ENCODE data around the gene HSPBAP1. TPM values are rescaled to one million over a fixed set of nuclear protein-coding genes. Genes with fewer than 3 reads are reported as not detected.

HSPBAP1 gene
- total RNA-seq, 1 experiment from 2014 or later = 13.1 TPM

DNA sequence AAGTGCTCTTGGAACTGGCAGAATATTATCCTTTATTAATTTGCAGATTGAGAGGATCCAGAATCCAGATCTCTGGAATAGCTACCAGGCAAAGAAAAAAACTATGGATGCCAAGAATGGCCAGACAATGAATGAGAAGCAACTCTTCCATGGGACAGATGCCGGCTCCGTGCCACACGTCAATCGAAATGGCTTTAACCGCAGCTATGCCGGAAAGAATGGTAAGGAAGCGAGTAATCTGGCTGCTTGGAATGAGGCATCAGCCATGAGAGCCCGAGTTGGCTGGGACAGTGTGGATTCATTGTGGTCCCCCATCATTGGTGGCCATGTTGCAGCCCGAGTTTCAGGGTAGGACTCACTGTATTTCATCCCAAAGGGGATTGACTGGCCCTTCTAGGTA is 65.9 kb downstream of the HSPBAP1 start:
- Mint-ChIP-seq H3K27ac (ENCODE audit: unreplicated experiment) (no peak overlapping the region), H3K4me1 (ENCODE audit: low read depth, unreplicated experiment) (peaks cover 7% of the 10 kb centered on the region), H3K36me3 (ENCODE audit: insufficient read depth, unreplicated experiment) (peaks cover 19% of the 10 kb centered on the region), H3K9me3 (ENCODE audit: unreplicated experiment) (peaks cover 10% of the 10 kb centered on the region), H3K4me3 (ENCODE audit: unreplicated experiment) (no peak overlapping the region), H3K27me3 (ENCODE audit: insufficient read depth, unreplicated experiment) (no peaks in the 10 kb centered on the region)
- Histone ChIP-seq H3K36me3 (ENCODE audit: control insufficient read depth, insufficient read depth, low read length) (no peaks in the 10 kb centered on the region; the same call in 1 of the 2 replicates), H3K4me1 (no peaks in the 10 kb centered on the region), H3K27me3 (replicated peaks; ENCODE audit: control insufficient read depth, insufficient read depth, low read length) (no peaks in the 10 kb centered on the region), H3K4me3 (ENCODE audit: low read depth, low read length) (no peak overlapping the region), H3K9me3 (no peaks in the 10 kb centered on the region)
- intact Hi-C loops (cut with micrococcal nuclease; ENCODE audit: unreplicated experiment) = no loop called here
- no TSS peak for BruUV-seq (replicated peaks)
- ChIA-PET CTCF (no interaction called here), POLR2A (no interaction called here)
- TF ChIP-seq, protein P1, sequence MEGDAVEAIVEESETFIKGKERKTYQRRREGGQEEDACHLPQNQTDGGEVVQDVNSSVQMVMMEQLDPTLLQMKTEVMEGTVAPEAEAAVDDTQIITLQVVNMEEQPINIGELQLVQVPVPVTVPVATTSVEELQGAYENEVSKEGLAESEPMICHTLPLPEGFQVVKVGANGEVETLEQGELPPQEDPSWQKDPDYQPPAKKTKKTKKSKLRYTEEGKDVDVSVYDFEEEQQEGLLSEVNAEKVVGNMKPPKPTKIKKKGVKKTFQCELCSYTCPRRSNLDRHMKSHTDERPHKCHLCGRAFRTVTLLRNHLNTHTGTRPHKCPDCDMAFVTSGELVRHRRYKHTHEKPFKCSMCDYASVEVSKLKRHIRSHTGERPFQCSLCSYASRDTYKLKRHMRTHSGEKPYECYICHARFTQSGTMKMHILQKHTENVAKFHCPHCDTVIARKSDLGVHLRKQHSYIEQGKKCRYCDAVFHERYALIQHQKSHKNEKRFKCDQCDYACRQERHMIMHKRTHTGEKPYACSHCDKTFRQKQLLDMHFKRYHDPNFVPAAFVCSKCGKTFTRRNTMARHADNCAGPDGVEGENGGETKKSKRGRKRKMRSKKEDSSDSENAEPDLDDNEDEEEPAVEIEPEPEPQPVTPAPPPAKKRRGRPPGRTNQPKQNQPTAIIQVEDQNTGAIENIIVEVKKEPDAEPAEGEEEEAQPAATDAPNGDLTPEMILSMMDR (IDR thresholded peaks at IDR 0.05; ENCODE audit: insufficient read depth in 1 of 2, low read depth in 1 of 2, low read length in 1 of 2, severe bottlenecking in 1 of 2, unreplicated experiment in 1 of 2) = no peak
- DNase-seq = no peak

DNA sequence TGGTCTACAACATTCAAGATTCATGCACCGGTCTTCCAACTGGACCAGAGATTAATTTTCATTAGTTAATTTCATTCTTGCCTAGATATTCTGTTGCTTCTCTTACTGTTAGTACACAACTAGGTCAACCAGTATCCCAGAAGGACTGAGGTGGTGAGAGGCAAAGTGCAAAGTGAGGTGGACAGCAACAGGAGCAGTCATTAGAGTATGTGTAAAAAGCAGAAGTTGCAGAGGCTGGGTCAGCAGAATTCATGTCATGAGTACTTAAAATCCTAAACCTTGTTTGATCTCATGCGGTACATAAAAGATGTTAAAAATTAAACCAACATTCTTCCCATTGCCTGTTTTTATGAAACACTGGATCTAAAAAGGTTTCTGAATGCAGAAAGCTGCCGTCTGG is 66.3 kb downstream of the HSPBAP1 start:
- TF ChIP-seq, protein P1 (IDR thresholded peaks at IDR 0.05; ENCODE audit: insufficient read depth in 1 of 2, low read depth in 1 of 2, low read length in 1 of 2, severe bottlenecking in 1 of 2, unreplicated experiment in 1 of 2) = no peak
- no peaks in the 10 kb centered on the region for H3K9me3 ChIP-seq
- intact Hi-C loops (cut with micrococcal nuclease; ENCODE audit: unreplicated experiment) = no loop called here
- H3K36me3 ChIP-seq (ENCODE audit: control insufficient read depth, insufficient read depth, low read length) = no peaks in the 10 kb centered on the region; the same call in 1 of the 2 replicates
- ChIA-PET POLR2A (no interaction called here), CTCF (no interaction called here)
- Mint-ChIP-seq H3K4me3 (ENCODE audit: unreplicated experiment) (no peak overlapping the region), H3K27me3 (ENCODE audit: insufficient read depth, unreplicated experiment) (no peaks in the 10 kb centered on the region), H3K9me3 (ENCODE audit: unreplicated experiment) (peaks cover 10% of the 10 kb centered on the region), H3K27ac (ENCODE audit: unreplicated experiment) (no peak overlapping the region), H3K4me1 (ENCODE audit: low read depth, unreplicated experiment) (peaks cover 7% of the 10 kb centered on the region), H3K36me3 (ENCODE audit: insufficient read depth, unreplicated experiment) (peaks cover 19% of the 10 kb centered on the region)
- H3K27me3 ChIP-seq (replicated peaks; ENCODE audit: control insufficient read depth, insufficient read depth, low read length) = no peaks in the 10 kb centered on the region
- BruUV-seq (replicated peaks) = no TSS peak
- H3K4me1 ChIP-seq = no peaks in the 10 kb centered on the region
- H3K4me3 ChIP-seq (ENCODE audit: low read depth, low read length) = no peak overlapping the region
- no peak for DNase-seq

DNA sequence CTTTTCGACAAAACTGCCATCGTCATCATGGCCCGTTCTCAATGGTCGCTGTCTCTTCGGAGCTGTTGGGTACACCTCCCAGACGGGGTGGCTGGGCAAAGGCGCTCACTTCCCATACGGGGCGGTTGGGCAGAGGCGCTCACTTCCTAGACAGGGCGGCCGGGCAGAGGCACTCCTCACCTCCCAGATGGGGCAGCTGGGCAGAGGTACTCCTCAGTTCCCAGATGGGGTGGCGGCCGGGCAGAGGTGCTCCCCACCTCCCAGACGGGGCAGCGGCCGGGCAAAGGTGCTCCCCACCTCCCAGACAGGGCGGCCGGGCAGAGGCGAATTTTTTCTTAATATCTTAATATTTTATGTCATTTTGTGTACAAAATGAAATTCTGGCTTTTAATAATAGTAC is 68.5 kb downstream of the HSPBAP1 start:
- BruUV-seq (replicated peaks) = no TSS peak

More for the DNA sequence above, 68.5 kb downstream of the HSPBAP1 start:
- intact Hi-C loops (cut with micrococcal nuclease; ENCODE audit: unreplicated experiment) = no loop called here
- DNase-seq = no peak
- H3K4me3 Mint-ChIP-seq (ENCODE audit: unreplicated experiment) = no peak overlapping the region
- no peaks in the 10 kb centered on the region for H3K27me3 Mint-ChIP-seq (ENCODE audit: insufficient read depth, unreplicated experiment)
- H3K4me1 ChIP-seq = no peaks in the 10 kb centered on the region
- H3K27me3 ChIP-seq (replicated peaks; ENCODE audit: control insufficient read depth, insufficient read depth, low read length) = no peaks in the 10 kb centered on the region
- H3K9me3 ChIP-seq = no peaks in the 10 kb centered on the region
- H3K9me3 Mint-ChIP-seq (ENCODE audit: unreplicated experiment) = peaks cover 10% of the 10 kb centered on the region
- H3K27ac Mint-ChIP-seq (ENCODE audit: unreplicated experiment) = no peak overlapping the region
- TF ChIP-seq, protein P1 (IDR thresholded peaks at IDR 0.05; ENCODE audit: insufficient read depth in 1 of 2, low read depth in 1 of 2, low read length in 1 of 2, severe bottlenecking in 1 of 2, unreplicated experiment in 1 of 2) = no peak
- H3K4me3 ChIP-seq (ENCODE audit: low read depth, low read length) = no peak overlapping the region
- peaks cover 19% of the 10 kb centered on the region for H3K36me3 Mint-ChIP-seq (ENCODE audit: insufficient read depth, unreplicated experiment)
- ChIA-PET CTCF (no interaction called here), POLR2A (no interaction called here)
- no peaks in the 10 kb centered on the region; the same call in 1 of the 2 replicates for H3K36me3 ChIP-seq (ENCODE audit: control insufficient read depth, insufficient read depth, low read length)
- H3K4me1 Mint-ChIP-seq (ENCODE audit: low read depth, unreplicated experiment) = peaks cover 7% of the 10 kb centered on the region
